GM19468 (cell line): ENCODE results near the gene UROC1.

Experiments used
- ATAC-seq: cut with Tn5 transposase; IDR thresholded peaks from one replicate; pipeline ENCODE4 v1.9.1; 2021; ENCODE audit warnings: mild to moderate bottlenecking, moderate library complexity, moderate number of reproducible peaks; ENCODE audit not compliant: unreplicated experiment; ENCODE audit errors: extremely low read depth

Gene UROC1

DNA sequence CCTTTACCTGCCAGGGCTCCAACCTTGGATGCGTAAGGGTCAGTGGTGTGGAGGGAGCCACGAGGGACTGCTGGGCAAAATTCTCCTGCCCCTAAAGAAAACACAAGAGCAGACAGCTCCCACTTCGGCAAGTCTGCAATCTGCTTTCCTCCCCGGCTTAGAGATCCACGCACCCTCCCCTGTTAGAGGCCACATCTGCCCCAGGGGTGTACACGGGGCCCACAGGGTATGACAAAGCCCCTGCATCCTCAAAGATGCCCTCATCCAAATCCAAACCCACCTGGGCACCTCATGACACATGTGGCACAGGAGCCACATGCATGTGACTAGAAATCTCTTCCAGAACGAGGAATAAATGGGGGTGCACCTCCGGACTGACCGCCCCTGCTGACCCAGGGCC, 67.4 kb downstream of the UROC1 start:
- no peak for ATAC-seq

DNA sequence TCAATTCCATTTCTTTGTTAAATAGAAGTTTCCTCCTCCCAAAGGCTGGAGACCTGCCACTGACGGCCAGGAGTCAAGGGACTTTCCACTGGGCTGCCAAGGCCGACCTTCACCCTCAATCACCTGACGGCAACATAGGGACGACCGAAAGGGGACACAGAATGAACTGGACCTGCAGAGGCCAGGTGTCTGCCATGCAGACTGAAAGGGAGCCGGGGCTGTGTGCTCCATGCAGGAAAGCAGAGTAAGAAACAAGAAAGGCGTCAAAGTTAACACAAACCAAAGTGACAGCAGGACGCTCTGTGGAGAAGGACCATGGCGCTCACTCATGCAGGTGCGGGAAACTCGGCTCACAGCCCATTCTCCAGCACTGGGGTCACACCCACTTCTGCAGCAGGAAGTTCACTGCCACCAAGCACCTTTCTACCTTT, 67.9 kb downstream of the UROC1 start:
- no peak for ATAC-seq

DNA sequence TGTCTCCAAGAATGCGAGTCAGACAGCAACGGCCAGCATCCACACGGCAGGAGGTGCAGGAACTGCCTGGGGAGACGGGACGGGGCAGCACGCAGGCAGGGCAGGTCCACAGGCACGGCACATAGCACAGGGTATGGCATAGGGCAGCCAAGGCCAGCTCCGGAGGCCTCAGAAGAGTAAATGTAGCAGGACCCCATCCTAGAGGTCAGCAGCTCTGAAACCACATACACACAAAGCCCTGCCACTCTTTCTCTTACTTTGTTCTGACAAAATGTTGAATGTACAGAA, 68.7 kb downstream of the UROC1 start:
- no peak for ATAC-seq

DNA sequence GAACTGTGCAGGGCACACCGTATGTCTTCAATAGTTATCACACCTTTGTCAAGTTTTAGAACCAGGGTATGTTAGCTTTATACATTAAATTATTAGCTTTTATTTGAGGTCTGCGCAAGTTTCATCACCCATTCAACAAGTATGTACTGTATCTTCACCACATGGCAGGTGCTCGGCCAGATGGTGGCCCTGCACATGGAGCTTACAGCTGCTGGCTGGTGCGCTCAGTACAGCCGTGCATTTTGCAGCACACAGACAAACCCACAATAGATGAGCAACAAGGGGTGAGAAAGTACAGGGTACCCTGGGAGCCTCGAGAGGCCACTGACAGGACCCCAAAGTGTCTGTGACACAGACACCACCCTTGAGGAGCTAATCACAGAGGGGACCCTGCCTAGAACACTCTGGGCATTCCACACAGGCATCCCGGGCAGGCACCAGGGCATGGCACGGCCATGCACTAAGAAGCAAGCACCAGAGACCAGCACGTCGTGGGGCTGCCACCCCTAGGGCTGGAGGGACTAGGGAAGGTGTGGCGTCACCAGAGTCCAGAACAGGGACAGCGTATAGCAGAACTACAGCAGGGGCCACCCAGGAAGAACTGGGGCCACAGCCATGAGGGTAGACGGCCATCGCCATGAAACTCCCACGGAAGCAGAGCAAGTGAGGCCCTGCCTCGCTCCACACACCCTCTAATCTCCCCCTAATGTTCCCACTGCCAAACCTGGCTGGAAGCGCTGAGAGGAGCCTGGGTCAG, 69.3 kb downstream of the UROC1 start:
- ATAC-seq = no peak

DNA sequence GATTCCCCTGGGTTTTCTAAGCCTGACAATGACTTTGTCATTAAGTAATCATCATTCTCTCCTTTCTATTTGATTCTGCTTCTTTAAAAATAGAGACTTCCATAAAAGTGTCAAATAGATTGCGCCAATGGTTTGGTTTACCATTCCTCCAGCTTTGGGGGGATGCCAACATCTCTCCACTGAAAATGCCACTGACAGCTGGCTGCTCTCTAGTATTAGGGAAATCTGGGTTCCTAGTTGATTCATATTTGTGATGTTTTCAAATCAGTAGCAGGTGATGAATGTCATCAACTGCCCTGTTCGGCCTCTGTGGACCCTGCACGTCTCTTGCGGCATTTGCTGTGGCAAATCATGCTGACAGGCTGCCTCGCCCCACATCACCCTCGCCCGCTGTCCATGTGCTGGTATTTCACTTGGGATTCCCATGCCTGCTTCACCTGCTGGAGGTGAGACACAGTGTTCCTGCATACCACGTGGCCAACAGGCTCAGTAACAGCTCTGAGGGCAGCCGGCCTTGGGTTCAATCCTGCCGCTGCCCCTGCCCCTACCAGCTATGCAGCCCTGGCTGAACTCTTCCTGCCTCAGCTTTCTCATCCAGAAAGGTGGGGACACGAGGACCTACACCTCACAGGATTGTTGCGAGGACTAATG, 70.0 kb downstream of the UROC1 start:
- ATAC-seq = no peak

DNA sequence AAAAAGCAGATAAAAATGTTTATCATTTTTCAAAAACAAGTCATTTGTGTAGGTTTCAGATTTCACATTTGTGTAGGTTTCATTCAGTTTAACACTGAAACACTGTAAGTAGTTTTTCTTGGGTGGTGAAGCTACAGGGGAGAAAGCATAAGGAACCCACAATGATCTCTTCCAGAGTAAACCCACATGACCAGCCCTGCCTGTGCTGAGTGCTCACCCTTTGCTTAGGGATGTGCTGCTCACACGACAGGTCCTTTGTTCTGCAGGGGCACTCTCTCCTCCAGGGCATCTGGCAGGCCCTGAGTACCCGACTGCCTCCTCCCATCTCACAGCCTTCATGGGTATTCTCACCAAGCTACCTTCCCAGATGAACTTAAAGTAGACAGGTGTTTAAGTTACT, 70.8 kb downstream of the UROC1 start:
- ATAC-seq = no peak

DNA sequence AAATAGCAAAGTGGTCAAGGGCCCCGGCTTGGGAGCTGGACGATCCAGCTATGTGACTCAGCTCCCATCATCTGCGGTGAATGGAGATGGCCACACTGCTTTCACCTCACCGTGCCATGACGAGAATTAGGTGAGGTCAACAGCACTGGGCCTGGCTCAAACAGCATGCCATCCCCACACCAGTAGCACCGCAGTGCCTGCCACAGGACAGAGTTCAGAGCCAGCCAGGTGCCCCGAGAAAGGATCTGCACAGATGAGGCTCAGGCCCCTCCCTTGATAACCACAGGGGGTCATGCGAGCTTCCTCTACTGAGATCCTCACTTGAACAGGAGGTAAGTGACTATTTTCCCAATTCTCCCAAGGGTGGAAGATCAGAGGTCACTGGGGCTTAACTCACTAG, 71.3 kb downstream of the UROC1 start:
- ATAC-seq = no peak

DNA sequence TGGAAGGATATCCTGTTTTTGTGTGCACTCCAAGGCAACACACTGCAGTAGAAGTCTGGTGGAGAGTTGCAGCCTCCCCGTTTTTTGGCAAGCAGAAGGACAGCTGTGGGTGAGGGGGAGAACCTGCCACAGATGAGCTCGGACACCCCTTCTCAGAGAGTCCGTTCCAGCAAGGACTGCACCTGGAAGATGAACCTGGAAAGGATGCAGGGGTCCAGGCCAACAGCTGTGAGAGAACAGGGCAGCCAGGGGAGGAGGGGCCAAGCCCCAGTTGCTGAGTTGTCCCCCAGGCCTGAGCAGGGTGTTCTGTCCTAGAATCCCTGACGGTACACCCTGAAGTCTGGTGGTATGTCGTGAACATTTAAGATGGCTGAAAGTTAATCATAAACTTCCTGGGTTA, 72.1 kb downstream of the UROC1 start:
- no peak for ATAC-seq

DNA sequence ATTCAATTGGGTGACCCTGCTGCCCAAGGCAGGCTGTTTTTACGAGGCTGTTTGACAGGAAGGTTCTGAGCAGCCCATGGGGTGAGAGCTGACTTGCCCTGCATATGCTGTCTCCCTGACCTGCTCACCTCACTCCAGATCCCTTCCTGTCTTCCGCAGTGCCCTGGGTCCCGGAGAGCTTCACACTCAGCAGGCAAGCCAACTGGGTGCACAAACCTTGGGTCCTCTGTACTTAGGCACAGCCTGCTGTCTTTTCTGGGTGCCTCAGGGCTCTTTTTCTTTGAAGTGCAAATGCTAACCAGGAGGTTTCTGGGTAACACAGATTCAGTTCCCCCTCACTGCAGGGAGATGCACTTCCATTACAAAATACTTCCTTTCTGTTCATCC, 74.7 kb downstream of the UROC1 start:
- ATAC-seq = no peak

DNA sequence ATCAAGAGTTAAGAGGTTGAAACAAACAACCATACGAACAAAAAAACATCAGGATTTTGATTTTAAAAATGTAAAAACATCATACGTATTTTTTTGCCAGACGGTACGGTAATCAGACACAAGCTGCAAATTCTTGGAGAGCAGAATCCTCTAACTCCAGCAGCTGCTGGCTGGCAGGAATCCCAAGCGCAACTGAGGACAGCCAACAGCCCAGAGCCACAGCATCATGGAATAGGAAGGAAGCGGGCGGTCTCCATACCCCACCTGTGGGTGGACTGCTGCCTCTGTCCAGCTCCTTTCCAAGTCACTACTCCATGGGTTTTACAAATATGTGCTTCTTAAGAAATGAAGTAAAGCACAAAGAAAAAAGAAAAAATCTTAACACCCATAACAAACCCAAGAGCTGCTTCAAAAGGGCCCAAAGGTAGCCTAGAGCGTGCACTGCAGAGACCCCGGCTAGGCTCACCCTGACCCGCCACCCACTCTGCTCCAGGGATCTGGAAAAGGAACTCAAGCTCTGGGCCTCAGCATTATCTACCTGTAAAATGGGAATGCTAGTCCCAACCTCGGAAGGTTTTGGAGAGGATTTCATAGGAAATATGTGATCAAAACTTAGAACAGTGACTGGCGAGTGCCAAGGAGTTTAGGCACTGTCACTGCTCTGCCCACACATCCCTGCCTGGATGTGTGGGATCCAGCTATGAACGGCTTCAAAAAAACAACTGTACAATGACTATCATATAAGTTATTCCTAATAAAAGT, 75.3 kb downstream of the UROC1 start:
- ATAC-seq = no peak

DNA sequence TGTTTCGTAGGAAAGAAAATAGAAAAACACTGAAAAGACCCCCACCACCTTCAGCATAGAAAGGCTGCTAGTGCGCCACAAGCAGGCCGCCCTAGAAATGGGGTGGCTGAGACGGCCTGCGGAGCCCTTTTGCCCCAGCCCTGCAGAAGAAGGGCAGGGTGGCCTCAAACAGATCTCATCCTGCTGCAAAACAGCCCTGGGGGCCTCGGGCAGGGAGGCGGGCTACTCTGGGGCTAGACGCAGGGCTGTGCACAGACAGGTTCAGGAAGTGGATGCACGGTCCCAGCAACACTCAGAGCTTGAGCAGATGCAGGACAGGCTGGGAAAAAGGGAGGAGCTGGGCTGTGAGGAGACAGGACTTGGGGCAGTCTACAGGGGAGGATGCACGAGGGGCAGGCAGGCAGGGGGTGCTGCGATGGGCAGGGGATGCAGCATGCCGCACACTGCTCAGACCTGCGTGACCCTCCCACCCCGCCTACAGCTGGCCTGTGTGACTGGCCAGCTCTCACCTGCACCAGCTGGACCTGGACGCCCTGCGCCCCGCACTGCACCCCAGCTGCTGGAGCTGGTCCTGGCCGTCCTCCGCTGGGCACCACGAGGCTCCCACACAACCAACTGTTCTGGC, 76.2 kb downstream of the UROC1 start:
- ATAC-seq = no peak

DNA sequence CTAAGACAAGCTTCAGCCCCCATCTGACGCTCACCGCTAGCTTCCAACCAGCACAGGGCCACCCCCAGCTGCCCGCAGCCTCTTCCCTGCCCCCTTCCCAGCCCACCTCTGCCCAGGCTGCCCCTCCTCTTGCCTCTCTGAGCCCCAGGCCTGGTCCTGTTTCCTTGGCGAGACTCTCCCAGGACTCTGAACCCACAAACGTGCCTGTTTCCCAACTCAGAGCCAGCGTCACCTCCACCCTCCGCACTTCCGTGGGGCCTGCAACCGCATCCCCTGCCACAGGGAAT, 76.9 kb downstream of the UROC1 start:
- no peak for ATAC-seq

DNA sequence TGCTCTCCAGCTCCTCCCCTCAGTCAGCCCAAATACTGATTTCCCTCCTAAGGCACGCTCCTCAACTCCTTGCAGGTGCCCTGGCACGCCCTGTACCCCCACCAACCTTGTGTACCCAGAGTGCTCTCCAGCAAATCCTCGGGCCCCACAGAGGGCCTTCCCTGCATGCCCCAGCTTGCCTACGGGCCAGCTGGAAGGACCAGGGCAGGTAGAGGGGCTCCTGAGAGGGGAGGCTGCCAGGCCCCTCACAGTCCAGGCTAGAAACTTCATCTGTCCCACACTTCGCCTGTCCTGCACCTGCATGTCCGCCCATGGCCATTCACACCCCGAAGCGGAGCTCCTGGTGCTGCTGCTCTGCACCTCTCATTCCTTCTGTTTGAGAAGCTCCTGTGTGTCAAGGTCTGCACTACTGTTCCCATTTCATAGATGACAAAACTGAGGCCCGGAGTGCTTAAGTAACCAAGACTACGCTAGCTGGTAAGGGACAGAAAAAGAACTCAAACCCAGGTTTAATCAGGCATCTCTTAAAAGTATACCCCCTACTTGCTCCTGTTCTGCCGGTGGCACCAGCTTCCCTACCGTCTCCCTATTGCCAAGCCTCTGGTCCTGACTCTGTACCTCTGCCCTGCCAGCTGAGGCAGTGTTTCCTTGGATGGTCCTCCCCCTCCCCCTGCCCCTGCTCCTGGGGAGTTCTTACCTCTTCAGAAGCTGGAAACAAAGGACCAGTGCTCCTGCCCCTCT, 77.4 kb downstream of the UROC1 start:
- no peak for ATAC-seq

DNA sequence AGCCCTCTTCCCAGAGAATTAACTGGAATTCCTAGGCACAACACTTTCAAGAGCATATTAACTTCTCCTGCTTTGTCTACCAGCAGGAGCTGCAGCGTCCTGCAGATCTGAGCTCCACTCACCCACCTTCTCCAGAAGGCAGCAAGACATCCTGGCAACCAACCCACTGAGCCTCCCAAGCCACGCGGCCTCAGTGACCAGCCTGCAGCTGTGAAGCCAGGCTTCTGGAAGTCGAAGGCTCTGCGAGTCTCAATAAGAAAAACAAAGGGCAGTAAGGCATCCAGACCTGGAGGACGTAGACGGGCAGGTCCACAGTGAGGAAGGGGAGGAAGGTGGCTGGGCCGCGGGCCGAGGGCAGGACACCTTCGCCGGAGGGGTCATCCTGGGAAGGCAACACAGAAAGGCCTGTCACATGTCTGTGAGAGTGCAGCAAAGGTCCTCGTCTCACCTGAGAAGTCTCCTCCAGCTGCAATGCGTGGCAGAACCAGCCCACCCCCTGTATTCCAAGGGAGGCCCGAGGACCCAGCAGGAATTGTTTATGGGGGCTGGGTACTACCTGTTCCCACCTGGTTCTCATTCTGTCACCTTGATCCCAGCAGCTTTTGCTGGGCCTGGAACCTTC, 78.1 kb downstream of the UROC1 start:
- no peak for ATAC-seq

DNA sequence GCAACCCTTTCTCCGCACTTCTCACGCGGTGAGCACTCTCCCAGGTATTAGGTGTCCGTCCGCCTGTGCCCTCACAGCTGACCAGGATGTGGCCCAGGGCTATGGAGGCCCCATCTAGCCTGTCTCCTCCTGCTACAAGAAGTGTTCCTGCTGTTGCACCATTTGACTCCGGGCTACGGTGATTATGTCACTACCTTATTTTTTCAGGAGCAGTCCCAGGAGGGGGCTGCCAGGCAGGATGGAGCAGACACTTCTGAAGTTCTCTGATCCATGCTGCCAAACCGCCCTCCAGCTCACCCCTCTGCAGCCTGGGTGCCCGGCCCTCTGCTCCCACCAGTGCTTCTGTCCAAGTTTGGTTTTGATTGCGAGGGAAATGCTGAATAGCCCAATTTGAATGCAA, 78.8 kb downstream of the UROC1 start:
- no peak for ATAC-seq

DNA sequence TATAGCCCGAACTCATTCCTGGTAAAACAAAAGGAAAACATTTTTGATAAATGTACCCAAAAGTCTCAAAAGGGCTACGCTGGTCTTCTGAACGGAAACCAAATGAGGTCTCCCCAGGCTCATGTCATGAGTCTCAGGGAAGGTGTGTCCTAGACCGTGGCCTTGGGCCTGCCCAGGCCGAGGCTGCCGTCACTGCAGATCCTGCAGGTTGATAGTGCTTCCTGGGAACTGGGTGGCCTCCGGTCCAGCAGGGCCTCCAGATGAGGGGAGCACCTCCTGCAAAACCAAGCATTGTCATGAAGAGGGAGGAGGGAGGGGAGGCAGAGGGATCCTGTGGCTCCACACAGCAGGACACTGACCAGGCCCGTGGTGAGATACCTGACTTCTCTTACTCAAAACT, 79.4 kb downstream of the UROC1 start:
- no peak for ATAC-seq

DNA sequence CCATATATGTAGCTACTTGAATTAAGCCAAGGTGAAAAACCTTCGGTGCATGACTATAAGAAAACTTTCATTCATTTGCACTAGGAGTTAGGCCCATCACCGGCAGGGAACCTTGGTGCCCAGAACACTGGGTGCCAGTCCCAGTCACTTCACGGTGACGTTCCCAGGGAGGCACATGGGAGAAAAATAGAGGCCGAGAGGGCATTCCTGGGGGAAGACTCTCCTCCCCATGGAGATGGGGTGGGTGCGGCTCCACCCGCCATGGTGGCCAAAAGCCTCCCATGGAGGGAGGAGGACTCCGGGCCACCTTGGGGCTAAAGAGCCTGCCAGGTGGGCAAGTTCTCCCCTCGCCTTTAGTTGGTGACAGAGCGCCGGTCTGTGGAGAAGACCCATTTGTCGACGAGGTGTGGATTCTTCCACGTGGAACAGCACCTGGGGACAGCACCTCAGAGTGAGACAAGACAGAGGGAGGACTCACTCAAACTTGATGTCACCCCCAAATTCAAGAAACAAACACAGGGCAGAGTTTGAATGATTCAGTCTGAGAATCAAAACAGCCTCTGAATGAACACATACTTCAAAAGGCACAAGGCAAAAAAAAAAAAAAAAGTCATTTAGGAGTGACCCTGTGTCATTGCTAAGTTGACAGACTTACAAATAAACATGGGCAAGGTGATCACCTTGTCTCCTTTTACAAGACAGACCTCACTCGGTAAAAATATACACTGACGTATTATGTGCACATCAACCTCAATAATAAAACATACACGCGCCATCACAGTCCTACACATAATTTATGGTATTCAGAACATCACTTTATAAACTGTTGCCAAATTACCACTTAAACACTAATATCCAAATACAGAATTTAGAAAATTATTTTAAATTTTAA, 80.5 kb downstream of the UROC1 start:
- ATAC-seq = no peak

DNA sequence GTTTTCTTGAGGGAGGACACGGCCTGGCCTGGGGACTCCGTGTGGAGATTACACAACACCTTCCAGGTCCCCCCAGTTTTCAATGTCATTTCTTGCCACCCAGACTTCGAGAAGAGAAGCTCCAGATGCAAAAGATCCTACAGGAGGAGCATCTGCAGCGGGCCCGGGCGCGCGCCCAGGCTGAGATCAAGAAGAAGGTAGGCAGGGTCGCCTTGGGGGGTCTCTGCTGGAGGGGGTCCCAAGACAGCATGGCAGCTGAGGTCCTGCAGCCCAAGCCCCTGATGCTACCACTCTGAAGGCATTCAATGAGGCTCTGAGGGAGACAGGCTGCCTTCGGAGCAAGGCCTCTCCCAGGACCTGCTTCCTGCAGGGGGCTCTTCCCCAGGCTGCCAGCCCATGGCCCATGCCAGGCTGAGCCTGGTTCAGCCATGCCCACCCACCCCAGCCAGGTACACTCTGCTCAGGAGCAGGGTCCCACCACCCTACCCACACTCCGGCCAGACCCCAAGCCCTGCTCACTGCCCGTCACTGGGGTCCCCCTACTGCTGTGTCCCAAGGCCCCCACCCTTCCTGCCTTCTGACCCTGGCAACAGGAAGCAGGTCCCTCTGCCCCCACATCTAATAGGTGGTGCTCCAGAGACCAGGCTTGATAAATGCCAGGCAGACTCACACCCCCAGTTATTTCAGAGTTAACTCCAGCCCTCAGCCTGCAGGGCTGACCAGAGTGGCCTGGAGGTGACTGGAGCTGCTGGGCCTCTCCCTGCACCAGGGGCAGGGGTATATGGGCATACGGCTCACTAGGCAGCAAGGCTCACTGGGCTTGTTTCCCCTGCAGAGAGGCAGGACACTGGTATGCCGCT, 81.9 kb downstream of the UROC1 start:
- no peak for ATAC-seq
